NCI-H1694 (cell line): Measurements from ENCODE around the gene RPS8.
"Not testable (repeated sequence)": the region's sequence is repeated elsewhere in the genome, so short reads cannot be mapped to it uniquely, and the experiment has no call there.

Experiments used
- DNase-seq: peaks from one replicate; lab custom pipeline; 2025; lab: John Stamatoyannopoulos, UW

Gene RPS8

GRCh38 chr1:44775078-44775929 lies at the start of gene RPS8:
Gene RPS8 (plus strand): TSS chr1:44775540. CDS start chr1:44775597, 57 bp downstream.
- peak; percentile 96 for DNase-seq

GRCh38 chr1:44730741-44731512 lies 44.4 kb upstream of the RPS8 start, which contains the start of gene RNU5D-1:
Gene RNU5D-1 (minus strand): TSS chr1:44731170.
- DNase-seq: peak; percentile 97

DNA sequence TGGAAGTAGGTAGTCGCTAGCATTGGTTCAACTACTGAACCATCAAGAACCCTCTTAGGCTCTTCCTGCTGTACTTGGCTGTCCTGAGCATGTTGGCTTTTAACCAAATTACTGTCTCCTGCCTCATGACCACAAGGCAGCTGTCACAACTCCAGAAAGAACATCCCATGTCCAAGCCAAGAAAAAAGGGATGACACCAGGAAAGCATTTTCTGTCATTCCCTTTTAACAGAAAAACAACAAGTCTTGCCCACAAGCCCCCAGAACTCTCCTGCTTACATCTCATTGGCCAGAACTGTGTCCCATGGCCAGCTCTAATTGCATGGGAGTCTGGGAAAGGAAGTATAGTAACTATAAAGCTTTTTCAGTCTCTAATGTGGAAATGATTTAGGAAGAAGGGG lies 42.0 kb upstream of the RPS8 start:
- no peak for DNase-seq

DNA sequence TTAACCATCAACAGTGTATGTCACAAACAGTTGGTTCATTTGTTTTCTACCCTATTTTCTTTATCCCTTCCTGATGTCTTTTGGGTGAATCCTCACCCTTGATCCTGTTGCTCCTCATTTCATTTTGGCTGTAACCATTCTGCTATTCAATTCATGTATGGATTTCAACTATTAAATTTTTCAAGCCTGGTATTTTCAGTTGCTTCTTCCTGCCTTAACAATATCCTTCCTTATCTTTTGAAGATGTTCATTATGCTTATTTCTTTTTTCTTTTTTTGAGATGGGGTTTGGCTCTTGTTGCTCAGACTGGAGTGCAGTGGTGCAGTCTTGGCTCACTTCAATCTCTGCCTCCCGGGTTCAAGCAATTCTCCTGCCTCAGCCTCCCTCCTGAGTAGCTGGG lies 41.6 kb upstream of the RPS8 start:
- DNase-seq: no peak

GRCh38 chr1:44735992-44736391 lies 39.3 kb upstream of the RPS8 start:
- DNase-seq: no peak

- not testable (repeated sequence) for DNase-seq
Observed at GRCh38 chr1:44738953-44739306, 36.4 kb upstream of the RPS8 start.

GRCh38 chr1:44739307-44740178 lies 35.8 kb upstream of the RPS8 start, which contains the start of gene KIF2C:
Gene KIF2C (plus strand): TSS chr1:44739837. CDS start chr1:44739933, 96 bp downstream.
- DNase-seq: peak; percentile 98

GRCh38 chr1:44740179-44740617 lies 35.1 kb upstream of the RPS8 start:
- DNase-seq: no peak

- no peak for DNase-seq
Observed at GRCh38 chr1:44743211-44743610, 32.1 kb upstream of the RPS8 start.

- no peak for DNase-seq
Observed at GRCh38 chr1:44747878-44748277, 27.5 kb upstream of the RPS8 start.

- no peak for DNase-seq
Observed at GRCh38 chr1:44757420-44757819, 17.9 kb upstream of the RPS8 start.

DNA sequence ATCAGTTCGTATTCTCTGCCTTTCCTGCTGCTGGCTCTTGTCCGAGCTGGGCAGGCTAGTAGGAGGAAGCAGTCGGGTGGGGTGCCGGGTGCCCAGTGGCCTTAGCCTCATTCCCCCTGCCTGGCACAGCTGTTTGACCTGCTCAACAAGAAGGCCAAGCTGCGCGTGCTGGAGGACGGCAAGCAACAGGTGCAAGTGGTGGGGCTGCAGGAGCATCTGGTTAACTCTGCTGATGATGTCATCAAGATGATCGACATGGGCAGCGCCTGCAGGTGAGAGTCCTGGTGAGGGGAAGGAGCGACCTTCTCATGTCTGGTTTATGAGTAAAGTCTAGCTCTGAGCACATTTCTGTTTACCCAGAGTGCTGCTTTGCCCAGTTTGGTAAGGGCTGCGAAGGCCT lies 16.3 kb upstream of the RPS8 start:
- no peak for DNase-seq

DNA sequence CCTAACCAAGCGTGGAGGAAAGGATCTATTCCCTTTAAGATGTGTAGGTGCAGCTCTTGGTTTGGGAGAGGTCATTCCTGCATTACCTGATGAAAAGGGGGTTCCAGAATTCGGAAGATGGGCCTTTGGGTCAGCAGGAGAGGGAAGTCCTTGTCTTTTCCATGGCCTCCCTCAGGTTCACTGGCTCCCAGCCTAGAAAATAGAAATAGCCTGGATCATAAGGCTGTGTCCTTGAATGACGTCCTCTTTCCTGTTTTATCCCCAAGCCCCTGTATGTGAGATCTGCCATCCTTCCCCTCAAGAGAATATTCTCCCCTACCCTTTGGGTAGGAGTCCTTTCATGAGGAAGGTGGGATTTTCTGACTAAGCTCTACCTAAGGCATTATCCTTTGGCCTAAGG lies 14.5 kb upstream of the RPS8 start:
- DNase-seq: no peak

DNA sequence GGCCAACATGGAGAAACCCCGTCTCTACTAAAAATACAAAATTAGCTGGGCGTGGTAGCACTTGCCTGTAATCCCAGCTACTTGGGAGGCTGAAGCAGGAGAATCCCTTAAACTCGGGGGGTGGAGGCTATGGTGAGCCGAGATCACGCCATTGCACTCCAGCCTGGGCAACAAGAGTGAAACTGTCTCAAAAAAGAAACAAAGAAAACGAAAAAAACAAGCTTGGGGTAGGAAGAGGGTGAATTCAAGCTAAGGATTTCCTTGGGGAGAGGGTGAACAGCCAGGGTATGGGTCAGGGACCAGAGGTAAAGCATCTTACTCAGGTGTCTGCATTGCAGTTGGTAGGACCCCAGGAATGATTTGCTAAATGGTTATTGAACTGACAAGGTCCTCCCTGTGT lies 8.9 kb upstream of the RPS8 start:
- not testable (repeated sequence) for DNase-seq

DNA sequence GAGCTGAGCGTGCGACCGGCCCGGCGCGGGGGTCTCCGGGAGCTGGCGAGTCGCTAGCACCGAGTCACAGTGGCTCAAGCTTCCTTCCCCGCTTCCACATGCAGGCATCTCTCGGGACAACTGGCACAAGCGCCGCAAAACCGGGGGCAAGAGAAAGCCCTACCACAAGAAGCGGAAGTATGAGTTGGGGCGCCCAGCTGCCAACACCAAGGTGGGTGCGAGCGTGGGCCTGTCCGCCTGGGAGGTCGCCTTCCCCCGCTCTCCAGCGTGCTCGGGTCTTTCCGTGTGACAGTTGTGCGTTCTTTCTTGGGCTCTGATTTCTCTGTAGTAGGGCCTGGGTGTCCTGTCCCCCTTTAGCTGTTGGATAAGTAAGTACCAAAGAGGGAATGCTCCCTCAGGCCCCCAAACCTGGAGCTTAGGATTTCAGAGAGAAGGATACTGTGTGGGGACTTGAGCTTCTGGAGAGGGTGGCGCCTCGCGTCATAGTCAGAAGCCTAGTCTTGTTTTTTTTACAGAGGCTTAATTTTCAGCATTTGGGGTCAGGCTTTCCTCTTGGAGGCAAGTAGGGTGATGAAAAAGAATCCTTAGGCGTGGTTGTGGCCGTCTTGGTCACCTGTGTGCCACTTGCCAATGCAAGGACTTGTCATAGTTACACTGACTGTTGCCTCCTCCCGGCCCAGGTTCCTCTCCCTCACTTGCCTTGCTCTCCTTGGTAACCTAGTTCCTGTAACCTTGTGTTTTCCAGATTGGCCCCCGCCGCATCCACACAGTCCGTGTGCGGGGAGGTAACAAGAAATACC lies 790 bp downstream of the RPS8 start:
- DNase-seq: no peak

DNA sequence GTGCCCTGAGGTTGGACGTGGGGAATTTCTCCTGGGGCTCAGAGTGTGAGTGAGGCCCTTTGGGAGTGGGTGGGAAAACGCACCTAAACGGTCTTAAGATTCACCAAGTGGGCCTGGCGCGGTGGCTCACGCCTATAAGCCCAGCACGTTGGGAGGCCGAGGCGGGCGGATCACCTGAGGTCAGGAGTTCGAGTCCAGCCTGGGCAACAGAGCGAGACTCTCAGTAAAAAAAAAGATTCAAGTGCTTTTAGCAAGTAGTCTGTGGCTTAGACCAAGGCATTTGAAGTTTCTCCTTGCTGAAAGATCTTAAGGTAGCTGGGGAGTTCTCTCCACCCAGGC lies 1.4 kb downstream of the RPS8 start:
- no peak for DNase-seq

GRCh38 chr1:44777547-44777946 lies 2.2 kb downstream of the RPS8 start:
- DNase-seq: no peak

DNA sequence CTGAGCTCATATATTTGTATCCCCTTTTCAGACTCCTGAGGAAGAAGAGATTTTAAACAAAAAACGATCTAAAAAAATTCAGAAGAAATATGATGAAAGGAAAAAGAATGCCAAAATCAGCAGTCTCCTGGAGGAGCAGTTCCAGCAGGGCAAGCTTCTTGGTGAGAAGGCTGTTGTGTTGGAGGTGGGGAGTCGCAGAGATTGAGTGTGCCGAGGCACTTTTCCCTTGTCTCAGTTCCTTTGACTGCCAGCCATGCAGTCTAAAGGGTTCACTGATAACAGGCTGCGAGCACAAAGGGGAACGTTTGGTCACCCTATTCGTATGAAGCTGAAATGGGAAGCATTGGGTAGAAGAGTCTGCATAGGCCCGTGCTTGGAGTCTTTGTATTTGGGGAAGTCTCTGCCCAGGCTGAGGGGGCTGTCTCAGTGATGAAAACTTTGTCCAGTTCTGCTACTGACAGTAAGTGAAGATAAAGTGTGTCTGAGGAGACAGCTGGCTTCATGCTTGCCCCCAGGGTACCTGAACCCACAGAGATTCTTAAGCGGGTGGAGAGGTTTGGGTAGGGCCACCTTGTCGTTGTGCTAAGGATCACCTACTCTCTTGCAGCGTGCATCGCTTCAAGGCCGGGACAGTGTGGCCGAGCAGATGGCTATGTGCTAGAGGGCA lies 2.8 kb downstream of the RPS8 start:
- no peak for DNase-seq

- DNase-seq: no peak
Observed at GRCh38 chr1:44778705-44779576, 3.6 kb downstream of the RPS8 start.
